GM12872 (cell line): Measurements from ENCODE around the gene CAMKMT.

Experiments used
- TF ChIP-seq, protein P1 (sequence below): IDR thresholded peaks from 3 replicates; pipeline ENCODE4 v1.5.1; 2011; ENCODE audit warnings: low read depth, mild to moderate bottlenecking, low read length, moderate library complexity; ENCODE audit not compliant: insufficient read depth

The CAMKMT gene

DNA sequence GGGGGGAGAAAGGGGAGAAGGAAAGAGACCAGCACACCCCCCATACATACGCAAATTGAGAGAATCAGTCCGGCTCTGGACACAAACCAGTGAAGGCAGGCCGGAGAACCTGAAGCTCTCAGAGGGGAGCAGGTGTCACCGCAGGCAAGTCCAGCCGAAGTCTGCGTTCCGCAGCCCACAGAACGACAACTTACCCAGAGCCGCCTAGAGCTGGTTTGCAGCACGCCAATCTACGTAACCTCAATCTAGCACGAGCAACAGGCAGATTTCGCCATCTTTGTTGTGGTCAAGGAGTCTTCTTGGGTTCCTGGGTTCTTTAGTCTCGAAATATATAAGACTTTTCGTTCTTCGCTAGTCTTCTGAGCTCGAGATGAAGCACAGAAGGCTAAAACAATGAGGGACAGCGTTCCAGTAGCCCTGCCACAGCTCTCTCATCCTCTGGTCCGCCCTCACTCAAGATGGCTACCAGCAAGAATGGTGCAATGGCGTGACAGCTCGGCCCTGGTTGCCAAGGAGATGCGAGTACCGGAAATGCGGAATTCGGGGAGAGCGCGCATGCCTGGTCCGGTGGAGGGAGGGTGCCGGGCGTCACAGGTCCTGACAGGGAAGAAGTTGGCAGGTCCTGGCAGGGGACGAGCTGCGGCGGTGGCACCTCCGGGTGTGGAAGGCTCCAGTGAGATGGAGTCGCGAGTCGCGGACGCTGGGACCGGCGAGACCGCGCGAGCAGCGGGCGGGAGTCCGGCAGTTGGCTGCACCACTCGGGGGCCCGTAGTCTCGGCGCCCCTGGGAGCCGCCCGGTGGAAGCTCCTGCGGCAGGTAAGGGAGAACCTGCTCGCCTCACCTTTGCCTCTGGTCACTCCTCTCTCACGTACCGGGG lies at the start of gene CAMKMT, which contains the start of gene PREPL:
CAMKMT (plus strand) TSS at position 618 of the 877 bp plus-strand sequence.
PREPL (minus strand) TSS at position 165 of the 877 bp plus-strand sequence. CDS start 15,152 bp downstream, outside the sequence.
- TF ChIP-seq, protein P1, sequence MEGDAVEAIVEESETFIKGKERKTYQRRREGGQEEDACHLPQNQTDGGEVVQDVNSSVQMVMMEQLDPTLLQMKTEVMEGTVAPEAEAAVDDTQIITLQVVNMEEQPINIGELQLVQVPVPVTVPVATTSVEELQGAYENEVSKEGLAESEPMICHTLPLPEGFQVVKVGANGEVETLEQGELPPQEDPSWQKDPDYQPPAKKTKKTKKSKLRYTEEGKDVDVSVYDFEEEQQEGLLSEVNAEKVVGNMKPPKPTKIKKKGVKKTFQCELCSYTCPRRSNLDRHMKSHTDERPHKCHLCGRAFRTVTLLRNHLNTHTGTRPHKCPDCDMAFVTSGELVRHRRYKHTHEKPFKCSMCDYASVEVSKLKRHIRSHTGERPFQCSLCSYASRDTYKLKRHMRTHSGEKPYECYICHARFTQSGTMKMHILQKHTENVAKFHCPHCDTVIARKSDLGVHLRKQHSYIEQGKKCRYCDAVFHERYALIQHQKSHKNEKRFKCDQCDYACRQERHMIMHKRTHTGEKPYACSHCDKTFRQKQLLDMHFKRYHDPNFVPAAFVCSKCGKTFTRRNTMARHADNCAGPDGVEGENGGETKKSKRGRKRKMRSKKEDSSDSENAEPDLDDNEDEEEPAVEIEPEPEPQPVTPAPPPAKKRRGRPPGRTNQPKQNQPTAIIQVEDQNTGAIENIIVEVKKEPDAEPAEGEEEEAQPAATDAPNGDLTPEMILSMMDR, result 0 out of 3 replicates have a peak, but pooled peaks have one; percentile 4

DNA sequence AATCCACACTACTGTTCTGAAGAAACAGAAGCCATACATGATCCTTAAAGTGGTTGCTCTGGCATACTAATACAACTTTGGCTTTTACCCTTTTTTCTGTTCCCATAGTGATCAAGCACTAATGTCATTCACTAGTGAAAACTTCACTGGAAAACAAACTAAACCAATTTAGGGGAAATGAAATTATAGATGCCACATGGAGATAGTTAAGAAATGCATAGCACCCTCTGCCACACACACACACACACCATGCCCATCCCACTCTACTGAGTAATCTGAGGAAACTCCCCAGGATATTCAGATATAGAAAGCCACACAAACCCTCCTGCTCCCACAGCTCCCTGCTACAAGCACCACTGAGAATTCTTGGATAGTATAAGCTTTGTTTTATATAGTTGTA lies 47.4 kb upstream of the CAMKMT start:
- TF ChIP-seq, protein P1, result no peak

DNA sequence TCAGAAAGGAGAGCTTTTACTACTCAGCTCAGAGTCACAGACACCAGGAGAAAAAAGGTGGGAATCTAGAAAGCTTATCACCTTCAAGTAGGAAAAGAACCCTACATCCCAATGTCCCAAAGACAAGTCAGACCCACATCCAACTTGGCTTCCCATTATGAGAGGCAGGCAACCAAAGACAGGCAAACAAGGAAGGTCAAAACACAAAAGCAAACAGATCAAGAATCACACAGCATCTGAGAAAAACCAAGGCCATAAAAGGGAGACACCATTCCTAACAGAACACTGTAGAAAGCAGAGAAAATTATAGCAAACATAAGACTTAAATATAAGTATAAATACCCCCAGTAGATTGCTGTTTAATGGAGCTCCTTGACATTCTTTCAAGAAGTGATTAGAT lies 45.8 kb upstream of the CAMKMT start:
- TF ChIP-seq, protein P1, result no peak

DNA sequence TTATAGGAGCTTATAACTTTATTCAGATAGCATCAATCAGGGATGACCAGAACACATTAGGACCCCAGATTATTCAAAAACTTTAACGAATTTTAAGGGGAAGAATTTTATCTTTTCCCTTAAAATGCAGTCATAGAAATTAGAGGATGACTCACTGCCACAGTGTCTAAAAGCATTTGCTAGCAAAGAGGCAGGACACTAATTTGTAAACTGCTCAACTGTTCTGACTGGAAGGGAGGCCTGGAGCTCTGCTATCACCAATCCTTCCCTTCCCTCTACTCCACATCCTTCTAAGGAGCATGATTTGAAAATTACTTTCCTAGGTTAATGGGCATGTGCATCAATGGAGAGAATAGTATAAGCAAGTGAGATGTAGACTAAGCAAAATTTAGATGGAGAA lies 40.9 kb upstream of the CAMKMT start:
- TF ChIP-seq, protein P1, result no peak

DNA sequence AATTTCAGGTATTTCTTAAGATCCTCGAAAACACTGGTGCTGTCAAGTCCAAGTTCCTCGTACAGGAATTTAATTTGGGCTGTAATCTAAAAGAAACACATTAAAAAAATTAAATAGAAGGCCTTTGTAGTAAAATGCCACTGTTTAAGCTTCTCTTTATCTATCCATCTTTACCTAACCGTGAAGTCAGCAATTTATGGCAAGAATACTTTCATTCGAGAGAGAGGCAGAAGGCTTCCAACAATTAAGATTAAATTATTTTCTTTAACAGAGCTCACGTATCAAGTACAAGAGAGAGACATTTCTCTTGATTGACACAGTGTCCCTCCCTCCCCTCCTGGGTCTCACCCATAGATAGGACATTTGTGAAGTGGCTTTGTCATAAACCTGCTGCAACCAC lies 40.4 kb upstream of the CAMKMT start:
- TF ChIP-seq, protein P1, result no peak

DNA sequence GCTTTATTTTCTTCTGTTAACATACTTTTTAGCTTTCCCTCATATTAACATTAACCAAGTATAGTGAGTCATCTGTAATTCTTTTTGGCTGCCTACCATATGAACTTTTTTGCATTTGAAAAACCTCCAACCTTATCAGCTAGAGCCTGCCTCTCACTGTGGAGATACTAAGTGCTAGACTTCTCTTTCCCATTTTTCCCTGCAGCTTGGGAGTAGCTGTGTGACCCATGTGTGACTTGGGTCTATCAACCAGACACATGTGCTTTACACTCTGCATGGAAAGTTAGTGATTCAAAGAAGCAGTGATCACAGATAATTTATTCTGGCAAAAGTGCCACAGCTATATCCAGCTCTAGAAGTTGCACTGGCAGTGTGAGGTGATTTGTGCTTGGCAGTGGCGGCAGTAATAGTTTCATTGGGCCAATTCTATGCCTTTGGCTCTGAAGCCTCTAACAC lies 36.7 kb upstream of the CAMKMT start:
- TF ChIP-seq, protein P1, result no peak

DNA sequence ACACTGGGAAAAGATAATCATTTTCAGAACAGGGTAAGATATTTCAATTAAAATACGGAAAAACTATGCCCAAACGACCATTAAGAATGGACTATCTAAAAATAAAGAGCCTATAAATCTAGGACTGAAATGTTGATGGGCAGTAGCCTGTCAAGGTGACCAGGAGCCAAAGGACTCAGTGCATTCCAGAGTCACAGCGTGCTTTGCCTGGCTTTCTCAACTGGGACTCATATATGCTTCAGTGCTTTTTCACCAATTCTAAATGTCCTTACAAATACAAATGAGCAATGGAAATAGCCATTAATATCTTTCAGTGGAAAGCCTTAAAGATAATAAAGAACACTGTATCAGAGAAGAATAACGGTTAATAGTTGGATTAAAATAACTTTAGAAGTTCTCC lies 35.9 kb upstream of the CAMKMT start:
- TF ChIP-seq, protein P1, result no peak
